LoVo (cell line): Measurements from ENCODE around the gene WDR82.

Experiments
- DNase-seq: peaks from one replicate; pipeline ENCODE4 v3.0.0-alpha.2; 2016; ENCODE audit warnings: low spot score

The WDR82 gene

DNA sequence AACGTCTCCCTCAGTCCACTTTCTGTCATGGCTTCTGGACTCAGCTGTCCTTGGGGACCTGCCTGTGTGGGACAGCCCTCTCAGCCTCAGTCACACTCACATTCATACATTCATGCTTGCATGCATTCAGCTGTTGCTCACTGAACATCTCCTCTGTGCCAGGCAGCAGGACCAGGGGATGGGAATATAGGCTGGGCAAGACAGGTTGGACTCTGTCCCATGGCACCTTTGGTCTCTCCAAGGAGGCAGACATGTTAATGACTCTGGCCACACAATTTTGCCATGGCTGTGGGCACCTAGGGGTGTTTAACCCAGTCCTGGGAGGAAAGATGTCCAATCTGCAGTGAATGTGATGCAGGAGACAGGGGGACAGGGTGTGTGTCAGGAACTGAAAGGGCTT lies 29.9 kb upstream of the WDR82 start:
- no peak for DNase-seq

GRCh38 chr3:52306978-52307377 lies 28.5 kb upstream of the WDR82 start:
- DNase-seq: no peak

DNA sequence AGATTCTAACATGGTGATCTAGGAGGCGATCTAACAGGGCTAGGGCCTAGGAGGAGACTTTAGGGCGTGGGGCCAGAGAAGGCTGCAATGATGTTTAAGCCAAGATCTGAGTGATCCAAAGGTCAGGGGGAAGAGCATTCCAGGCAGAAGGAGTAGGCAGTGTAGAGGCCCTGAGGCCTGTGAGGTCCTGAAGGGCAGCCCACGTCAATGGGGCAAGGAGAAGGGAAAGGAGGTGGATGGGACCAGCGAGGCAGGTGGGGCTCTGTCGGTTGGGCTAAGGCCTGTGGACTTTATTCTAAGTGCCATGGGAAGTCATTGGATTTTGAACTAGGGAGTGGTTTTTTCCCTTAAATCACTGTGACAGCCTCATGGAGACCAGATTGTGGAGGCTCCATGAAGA lies 27.5 kb upstream of the WDR82 start:
- DNase-seq: no peak

GRCh38 chr3:52303811-52304210 lies 25.4 kb upstream of the WDR82 start:
- no peak for DNase-seq

DNA sequence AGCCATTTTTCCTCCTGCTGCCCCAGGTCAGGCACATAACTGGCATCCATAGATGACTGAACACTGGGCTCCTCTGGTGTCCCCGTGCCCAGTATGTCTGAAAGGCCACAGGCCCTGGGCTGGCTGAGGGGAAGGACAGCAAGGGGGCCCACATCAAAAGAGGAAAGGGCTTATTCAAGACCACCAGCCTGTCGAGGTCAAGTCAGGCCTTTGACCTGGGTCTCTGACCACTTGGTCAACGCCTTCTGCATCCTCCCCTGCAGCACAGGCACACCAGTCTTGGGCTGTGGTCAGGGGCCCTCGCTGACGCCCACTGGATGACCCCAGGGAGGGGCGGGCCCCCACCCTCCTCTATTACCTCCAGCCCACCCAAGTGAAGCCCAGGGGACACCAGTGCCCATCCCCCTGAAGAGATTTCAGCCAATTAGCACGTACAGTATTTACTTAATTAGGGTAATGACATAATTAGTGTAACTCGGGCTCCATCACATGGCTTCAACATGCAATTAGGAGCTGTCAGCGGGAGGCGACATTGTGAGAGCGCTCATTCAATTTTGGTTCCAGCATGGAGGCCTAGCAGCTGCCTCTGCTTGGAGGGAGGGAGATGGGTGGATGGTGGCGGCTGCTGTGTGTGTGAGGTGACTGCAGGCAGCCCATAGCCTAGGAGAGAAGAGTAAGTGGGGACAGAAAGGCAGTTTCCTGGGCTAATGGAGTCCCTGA lies 24.1 kb upstream of the WDR82 start:
- DNase-seq: no peak

DNA sequence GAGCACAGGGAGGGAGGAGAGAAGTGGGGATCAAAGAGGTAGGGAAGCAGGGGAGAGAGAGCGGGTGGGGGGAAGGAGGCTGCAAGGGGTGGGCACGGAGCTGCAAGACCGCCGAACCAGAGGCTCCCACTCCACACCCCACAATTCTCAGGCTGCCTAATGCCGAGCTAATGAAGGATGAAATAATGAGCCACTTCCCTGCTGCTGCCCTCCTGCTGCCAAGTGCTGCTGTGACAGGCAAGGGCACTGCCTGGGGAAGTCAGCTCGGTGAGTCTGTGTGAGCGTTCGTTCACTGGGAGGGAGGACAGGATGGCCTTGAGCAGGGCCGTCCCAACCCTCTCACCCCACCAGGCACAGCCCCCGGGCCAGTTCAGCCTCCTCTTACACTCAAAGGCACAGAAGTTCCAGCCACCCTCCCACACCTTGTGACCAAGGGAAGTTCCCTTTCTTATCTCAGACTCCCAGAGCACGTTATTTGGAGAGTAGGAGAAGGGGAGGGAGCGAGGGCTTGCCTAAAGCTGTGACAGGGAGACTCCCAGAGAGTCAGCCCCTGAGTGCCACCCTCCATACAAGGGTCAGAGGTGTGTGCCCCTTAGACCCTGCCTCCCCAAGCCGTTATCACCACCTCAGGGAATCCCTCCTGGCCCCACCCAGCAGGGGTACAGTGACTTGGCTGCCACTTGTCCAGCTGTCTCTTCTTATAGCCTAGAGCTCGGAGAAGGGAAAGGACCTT lies 21.6 kb upstream of the WDR82 start:
- DNase-seq: no peak

GRCh38 chr3:52299247-52299878 lies 20.9 kb upstream of the WDR82 start:
- no peak for DNase-seq

DNA sequence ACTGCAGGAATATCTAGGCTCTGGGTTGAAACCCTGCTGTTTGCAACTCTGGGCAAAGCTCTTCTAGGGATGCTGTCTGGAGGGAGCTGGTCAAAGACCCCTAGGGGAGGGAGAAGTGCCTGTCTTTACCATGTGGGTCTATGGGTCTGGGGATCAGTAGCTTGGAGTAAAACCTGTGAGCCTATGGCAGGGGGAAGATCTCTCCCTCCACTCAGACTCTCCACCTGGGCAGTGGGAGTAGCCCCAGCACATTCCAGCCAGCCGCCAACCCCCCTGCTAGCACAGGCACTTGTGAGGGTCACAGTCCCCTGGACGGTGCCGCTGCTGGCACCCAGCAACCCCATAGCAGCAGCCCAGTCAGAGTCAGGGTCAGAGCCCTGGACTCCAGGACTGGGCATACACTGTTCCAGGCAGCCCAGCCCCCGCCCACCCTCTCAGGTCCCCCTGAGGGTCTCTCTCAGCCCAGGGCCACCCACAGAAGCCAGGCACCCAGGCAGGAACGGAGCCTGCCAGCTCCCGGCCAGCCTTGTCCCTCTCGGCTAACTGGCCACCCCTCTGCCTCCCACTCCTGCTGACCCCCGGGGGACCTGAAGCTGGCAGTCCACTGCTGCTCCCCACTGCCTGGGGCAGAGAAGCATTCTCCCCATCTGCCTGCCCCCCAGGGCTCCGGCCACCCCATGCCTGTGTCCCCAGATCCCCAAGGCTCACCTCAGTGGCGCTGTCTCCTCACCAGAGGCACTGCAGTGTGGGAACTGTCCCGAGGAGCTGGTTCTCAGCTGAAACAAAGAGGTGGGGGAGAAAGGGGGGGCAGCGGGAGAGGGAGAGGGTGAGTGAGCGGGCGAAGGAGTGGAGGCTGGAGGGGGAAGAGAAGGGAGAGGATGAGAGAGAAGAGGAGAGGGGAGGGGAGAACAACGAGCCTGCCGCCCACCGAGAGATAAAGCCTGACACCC lies 20.0 kb upstream of the WDR82 start:
- no peak for DNase-seq

DNA sequence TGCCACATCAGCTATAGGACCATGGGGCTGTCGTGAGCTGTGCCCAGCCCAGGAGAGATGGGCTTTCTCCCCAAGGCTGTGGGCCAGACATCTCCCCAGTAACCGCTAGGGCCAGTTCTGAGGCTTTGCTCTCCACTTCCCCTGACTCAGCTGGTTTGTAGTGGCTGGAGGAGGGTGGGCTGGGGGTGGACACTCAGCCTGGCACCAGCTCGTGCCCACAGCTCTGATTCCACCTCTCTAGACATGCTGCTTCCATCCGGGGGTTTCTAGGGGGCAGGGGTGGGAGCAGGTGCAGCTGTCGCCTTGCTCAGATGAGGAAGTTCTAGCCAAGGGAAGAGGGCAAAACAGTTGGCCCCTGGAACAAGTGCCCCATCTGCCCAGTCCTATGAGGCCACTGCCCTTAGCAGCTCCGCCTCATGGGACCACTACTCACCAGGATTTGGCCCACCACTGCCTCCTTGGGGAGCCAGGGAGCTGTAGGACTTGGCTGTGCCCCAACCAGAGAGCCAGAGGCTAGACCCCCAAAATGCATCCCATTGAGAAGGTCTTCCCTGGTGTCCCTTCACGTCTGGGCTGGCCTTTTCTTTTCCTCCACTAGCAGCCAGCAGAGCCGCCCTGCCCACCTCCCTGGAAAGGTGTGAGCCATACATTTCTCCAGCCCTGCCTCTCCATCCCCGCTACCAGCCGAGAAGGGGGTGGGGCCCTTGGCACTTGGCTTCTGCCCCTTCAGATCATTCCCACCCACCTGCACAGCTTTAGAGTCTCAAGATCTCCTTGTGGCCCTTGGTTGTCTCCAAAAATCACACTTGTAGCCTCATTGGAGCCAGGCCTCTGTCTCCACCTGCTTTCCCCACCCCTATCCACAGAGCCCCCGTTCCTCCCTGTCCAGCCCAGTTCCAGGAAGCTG lies 19.0 kb upstream of the WDR82 start:
- no peak for DNase-seq

DNA sequence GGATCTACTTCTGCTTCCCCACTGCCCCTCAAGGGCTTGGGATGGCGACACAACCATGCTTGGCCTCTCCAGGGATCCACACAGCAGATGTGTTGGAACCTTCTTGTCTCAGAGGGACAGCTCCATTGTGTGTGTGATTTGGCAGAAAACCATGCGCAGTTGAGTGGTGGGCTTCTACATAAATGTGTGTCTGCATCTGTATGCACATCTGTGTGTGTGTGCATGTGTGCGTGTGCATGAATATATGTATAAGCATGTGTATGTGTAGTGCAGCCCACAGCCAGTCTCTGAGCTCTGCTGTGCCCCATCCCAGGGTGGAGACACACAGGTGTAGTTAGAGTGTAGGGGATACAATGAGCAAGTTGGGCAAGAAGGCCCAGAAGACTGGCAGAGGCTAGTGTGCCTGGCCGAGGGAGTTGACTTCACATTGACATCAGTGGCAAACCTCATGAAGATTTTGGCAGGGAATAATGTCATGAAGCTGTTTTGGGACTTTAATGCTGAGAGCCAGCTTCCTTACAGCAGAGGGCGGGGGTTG lies 17.3 kb upstream of the WDR82 start:
- no peak for DNase-seq

- DNase-seq: no peak
Observed at GRCh38 chr3:52294320-52295150, 16.1 kb upstream of the WDR82 start.

DNA sequence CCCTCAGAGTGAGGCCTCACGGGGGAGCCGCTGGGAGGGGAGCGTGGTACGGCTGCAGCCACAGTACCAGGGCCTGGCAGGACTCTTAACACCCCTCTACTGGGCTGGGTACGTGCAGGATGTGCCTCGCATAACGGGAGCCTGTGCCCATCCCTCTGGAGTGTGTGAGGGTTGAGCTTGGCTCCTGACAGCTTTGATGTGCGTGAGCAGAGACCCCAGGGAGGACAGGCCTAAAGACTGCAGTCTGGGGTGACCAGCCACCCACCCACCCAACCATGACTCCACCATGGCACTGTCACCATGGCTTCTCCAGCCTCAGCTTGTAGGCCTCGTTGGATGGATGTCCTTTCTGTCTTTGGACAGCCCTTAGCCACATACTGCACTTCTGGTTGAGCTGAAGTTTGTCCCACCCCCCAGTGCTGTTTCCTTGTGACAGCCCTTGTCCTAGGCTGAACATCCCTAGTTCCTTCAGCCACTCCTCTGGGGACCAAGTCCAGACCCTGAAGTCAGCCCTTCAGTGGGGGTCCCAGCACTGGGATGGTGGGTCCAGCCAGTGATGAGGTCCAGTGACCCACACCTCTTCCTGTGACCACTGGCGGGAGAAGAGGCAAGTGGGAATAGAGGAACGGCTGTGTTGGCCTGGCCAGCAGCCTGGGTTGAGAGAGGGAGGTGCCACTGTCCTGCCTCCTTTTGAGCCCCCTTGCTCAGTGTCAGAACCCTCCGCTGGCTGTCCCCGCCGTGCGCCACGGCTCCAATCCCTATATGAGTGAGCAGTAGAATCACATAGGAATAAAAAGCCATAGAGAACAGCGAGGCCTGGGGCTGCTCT lies 15.3 kb upstream of the WDR82 start:
- DNase-seq: no peak

GRCh38 chr3:52292247-52293065 lies 14.0 kb upstream of the WDR82 start:
- DNase-seq: no peak

GRCh38 chr3:52291508-52292181 lies 13.2 kb upstream of the WDR82 start:
- no peak for DNase-seq

DNA sequence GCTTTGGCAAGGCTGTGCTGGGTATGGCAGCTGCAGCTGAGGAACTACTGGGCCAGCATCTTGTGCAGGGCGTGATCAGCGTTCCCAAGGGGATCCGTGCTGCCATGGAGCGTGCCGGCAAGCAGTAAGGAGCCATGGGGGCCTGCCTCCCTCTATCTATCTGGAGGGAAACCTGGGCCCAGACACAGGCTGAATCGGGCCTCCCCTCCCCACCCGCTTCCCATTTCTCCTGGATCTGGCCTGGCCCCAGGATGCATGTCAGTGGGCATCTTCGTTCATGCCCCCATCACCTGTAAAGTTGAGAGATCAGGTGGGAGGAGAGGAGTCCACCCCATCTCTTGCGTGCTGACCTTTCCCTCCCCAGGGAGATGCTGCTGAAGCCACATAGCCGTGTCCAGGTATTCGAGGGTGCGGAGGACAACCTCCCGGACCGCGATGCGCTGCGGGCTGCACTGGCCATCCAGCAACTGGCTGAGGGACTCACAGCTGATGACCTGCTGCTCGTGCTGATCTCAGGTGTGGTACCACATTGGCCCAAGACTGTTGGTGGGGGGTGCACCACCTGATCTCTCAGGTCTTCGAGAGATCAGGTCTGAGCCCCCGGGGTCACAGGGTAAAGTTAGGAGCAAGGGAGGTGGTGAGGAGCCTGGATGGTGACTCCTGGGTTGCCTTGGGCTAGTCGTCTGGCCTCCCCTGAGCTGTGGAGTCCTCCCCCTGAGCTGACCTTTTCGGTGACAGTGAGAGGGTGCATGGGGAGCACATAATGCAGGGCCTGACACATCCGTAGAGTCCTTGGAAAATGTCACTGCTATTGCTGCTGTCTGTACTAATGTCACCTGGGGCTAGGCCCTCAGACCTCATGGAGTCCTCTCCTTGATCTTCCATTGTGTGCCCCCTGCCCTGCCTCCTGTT lies 12.4 kb upstream of the WDR82 start:
- no peak for DNase-seq
